ENCODE measurements around the gene SVOP.

DNA sequence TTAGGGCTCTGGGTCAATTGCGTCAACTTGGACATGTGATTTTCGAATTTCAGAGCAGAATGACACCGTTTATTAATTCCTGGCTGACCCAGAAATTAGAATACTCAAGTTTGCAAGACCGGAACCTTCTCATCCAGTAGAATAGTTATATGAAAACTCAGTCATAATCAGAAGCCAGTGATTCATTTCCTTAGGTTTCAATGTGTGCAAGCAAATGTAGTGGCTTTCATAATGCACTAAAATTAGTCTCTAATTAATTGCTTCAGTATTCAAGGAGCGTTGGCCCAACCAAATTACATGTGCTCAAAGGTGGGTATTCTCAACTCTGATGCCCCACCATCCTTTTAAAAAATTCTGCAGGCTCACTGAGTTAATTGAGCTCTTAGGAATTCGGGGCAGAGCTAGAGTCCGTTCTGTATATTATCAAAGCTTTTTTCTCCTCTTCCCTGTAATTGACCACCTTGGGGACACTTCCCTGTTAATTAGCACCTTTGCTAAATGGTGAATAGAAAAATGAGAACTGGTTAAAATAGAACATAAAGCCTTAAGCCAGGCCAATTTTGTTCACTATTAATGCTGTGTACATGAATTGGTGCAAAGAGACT lies 85.6 kb downstream of the SVOP start:
- TF ChIP-seq, protein P1, sequence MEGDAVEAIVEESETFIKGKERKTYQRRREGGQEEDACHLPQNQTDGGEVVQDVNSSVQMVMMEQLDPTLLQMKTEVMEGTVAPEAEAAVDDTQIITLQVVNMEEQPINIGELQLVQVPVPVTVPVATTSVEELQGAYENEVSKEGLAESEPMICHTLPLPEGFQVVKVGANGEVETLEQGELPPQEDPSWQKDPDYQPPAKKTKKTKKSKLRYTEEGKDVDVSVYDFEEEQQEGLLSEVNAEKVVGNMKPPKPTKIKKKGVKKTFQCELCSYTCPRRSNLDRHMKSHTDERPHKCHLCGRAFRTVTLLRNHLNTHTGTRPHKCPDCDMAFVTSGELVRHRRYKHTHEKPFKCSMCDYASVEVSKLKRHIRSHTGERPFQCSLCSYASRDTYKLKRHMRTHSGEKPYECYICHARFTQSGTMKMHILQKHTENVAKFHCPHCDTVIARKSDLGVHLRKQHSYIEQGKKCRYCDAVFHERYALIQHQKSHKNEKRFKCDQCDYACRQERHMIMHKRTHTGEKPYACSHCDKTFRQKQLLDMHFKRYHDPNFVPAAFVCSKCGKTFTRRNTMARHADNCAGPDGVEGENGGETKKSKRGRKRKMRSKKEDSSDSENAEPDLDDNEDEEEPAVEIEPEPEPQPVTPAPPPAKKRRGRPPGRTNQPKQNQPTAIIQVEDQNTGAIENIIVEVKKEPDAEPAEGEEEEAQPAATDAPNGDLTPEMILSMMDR (IDR thresholded peaks at IDR 0.05), result no peak
- no peak for TF ChIP-seq ZFX (IDR thresholded peaks at IDR 0.05; ENCODE audit: borderline replicate concordance)
